ENCODE measurements around the gene EMD.
"Not testable (repeated sequence)": the region's sequence is repeated elsewhere in the genome, so short reads cannot be mapped to it uniquely, and the experiment has no call there.

The EMD gene
- total RNA-seq, result 33.5 to 67.5 (median 60.4) reads per million in 4 experiments

GRCh38 chrX:154378799-154379568 is at the start of gene EMD:
Gene EMD, plus strand, starts transcription at chrX:154379295. Its CDS starts 190 bp downstream, at chrX:154379485.
- DNase-seq, result peak; percentile 94

DNA sequence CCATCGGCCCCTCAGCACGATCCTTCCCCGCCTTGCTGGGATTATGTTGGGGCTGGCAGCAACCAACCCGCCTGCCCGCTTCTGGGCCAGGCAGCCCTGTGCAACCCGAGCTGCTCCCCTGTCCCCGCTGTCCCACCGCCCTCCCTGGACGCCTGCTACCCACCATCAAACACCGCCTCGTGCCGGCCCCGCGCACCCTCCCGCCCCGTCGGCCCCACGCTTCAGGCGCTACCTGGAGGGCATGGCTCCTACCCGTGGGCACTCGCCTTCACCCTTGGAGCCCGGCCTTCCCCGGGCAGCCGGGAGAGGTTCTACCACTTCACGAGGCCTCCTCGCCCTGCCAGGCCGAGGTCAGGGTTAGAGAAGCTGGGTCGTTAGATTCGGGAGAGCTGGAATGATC is 46.5 kb upstream of the EMD start:
- DNase-seq, result no peak

- DNase-seq, result no peak
Measured at GRCh38 chrX:154333116-154333515, 46.0 kb upstream of the EMD start.

- DNase-seq, result no peak
Measured at GRCh38 chrX:154333837-154334271, 45.2 kb upstream of the EMD start.

- DNase-seq, result no peak
Measured at GRCh38 chrX:154334496-154334895, 44.6 kb upstream of the EMD start.

DNA sequence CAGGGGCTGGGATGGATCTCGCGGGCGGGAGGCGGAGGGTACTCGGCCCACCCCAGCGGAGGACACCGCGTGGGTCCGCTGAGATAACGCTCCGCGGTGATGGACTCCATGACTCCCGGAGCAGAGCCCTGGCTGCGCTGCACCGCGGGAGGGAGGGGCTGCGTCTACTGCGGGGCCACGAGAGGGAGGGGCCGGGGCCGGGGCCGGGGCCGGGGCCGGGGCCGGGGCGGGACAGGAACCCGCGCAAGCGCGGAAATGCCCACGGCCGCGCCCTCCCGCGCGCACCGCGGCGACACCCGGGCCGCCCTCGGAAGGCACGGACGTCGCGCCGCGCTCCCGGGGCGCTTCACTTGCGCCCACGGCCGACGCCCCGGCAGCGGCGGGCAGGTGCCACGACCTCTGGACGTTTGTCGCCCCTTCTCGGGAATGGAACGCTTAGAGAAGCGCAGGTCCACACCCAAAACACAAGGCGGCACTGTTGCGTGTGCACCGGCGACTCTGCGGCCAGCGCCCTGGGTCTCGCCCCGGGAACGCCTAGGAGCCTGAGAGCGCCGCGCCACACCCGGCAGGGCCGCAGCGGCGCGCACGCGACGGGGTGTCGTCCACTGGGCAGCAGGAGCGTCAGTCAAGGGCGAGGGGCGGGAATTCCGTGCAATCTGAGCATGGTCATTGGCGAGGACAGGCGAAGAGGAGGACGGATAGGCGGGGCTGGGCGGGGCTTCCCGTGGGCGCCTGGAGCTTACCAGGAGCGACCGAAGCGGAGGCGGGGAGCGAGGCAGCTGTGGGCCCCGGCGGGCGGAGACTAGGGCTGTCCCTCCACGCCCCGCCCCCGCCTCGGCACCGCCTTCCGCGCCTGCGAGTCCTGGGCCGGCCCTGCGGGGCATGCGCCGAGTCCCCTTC is 37.4 kb upstream of the EMD start:
- not testable (repeated sequence) for DNase-seq

DNA sequence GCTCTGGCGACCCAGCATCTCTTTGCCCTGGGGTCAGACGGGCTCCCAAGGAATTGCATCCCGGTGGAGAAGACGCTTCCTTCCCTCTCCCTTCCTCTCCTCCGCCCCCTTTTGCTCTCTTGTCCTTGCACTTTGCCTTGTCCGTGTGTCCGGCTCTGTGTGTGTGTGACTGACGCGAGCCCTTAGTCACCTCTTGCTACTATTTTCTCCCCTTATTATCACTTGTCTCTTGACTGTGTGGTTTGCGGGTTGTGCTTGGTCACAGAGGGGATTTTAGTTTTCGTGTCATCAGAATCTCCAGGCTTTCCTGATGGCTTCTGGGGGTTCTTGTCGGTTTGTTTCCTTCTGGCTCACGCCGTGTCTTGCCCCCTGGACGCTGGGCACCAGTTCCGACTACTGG is 36.0 kb upstream of the EMD start:
- not testable (repeated sequence) for DNase-seq

DNA sequence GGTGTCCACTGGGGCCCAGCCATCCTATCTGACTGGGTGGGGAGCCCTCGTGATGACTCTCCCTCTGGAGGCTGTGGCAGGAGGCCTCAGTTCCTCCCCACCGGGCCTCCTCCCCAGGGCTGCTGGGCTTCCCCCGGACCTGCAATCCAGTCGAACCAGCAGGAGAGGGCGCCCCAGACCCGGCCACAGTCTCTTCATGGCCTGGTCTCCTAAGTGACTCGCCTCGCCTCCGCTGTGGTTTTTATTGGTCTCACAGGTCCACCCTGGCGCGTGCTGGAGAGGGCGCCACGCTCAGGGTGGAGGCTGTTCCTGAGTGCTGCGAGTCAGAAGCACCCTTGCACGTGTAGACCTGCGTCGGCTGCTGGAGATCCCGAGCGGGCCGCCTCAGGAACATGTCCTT is 35.5 kb upstream of the EMD start:
- DNase-seq, result not testable (repeated sequence)

GRCh38 chrX:154348114-154348531 is 31.0 kb upstream of the EMD start:
- no peak for DNase-seq

- no peak for DNase-seq
Measured at GRCh38 chrX:154348646-154349358, 30.3 kb upstream of the EMD start.

GRCh38 chrX:154349359-154349935 is 29.6 kb upstream of the EMD start:
- DNase-seq, result no peak

GRCh38 chrX:154349979-154350378 is 29.1 kb upstream of the EMD start:
- DNase-seq, result no peak

DNA sequence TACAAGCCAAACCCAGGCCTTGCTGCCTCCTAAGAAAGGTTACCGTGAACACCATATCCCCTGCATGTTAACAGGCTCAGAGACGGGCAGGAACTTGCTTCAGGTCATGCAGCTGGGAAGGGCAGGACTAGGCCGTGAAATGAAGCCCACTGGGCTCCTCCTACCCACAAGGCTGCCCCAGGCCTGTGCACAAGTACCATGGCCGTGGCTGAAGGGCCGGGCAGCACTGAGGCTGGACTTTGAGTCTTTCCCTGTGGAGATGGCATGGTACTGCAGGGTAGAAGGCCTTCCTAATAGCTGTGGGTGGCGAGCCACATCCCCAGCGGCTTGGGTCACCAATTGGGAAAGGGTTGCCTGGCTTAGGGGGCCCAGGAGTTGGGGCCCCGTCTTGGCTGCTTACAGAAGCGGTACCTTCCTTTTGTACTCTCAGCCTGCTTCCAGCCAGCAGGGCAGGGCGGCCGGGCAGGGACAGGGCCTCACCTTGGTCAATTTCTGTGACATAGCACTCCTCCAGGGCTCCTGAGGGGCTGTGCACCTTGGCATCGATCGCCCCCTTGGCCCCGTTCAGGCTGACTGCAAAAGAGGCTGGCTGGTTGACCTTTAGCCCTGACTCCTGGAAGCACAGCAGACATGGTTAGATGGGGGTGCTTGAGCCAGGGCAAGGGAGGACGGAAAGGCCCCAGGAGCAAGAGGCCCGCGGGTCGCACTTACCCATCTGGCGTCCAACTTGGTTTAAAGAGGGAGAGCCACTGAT is 28.5 kb upstream of the EMD start:
- no peak for DNase-seq

- DNase-seq, result no peak
Measured at GRCh38 chrX:154351183-154352011, 27.7 kb upstream of the EMD start.

DNA sequence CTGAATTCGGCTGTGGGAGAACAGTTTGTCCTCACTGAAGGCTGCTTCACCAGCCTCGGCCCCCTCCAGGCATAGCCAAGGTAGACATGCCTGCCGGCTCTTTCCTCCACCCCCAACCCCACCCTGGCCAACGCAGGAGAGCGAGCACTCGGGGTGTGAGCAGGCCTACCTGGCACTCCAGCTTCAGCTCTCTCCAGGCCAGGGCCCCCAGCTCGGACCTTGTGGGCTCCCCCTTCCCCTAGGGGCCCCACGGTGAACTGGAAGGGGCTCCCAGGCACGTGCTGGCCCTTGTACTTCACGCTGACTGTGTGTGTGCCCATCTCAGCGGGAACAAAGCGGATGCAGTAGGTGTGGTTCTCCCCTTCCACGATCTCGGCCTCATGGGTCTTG is 27.1 kb upstream of the EMD start:
- no peak for DNase-seq

DNA sequence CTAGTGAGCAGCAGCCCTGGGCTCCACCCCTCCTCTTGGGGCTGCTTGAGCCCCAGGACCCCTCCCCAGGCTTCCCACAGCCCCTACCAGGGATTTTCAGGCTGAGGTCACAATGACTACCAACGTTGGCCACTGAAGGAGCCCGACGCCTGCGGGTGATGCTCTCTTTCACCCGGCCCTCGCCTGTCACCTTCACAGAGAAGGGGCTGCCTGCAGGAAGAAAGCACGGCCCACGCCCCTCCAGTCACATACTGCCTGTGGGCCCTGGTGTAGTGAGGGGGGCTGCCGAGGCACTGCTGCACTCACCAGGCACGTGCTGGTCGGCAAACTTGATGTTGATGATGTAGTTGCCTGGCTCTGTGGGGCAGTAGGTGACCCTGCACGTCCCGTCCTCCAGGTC is 26.6 kb upstream of the EMD start:
- no peak for DNase-seq

DNA sequence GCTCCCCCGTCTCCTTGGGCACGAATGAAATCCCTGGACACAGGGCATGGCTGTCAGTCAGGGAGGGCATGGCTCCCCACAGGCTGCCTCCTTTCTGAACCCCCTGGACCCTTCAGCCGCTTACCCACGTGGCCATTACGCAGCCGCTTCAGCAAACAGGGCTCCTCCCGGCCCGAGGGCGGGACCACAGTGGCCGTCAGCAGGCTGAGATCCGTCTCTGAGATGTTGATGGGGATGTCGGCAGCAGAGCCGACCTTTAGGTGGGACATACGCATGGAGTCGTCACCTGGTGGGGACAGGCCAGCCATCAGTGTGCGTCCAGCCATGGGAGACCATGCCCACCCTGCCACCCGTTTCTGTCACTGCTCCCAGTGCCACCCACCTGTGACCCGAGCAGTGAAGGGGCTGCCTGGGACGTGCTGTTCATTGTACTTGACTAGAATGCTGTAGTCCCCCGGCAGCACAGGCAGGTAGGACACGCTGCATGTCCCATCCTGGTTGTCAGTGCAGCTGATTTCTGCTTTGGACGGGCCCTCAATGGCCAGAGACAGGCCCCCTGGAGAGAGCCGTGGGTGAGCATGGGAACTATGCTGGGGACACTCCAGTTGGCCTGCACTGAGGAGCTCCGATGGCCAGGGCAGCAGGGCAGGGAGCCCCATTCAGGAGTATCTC is 25.8 kb upstream of the EMD start:
- no peak for DNase-seq

DNA sequence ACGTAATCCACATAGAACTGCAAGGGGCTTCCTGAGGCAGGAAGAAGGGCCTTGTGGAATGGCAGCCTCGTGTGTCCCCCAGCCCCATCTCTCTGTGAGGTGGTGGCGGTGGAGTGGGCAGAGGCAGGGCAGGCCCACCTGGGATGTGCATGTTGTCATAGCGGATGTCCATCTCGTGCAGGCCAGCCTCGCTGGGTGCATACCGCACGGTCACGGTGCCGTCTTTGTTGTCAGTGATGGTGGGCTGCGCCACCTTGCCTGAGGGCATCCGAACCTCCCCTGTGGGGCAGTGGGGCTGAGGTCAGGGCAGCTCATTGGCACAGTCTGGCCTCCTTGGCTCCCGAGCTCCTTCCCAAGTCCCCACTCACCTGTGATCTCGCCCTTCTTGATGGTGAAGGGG is 25.1 kb upstream of the EMD start:
- DNase-seq, result no peak

DNA sequence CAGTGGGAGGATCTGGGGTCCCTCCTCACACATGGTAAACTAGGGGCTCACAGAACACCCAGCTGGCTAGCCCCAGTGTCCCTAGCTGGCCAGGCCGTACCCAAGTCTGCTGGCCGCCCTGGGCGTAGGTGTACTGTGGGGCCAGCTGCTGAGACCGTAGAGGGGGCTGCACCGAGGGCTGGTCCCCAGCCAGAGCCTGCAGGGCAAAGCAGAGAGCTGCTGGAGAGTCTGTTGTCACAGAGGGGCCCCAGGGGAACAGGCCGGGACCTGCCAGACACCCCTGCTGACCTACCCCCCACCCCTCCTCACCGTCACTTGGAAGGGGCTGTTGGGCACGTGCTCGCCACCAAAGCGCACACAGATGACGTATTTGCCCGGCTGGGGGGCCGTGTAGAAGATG is 24.6 kb upstream of the EMD start:
- DNase-seq, result no peak

GRCh38 chrX:154355094-154355775 is 23.9 kb upstream of the EMD start:
- DNase-seq, result no peak

Measured in effector CD8-positive, alpha-beta T cell (primary cell).